ENCODE measurements around the gene CLCN4.

The CLCN4 gene

GRCh38 chrX:10119399-10119990 is 37.3 kb upstream of the CLCN4 start (continued):
- TF ChIP-seq TRIM28 (IDR thresholded peaks at IDR 0.05; ENCODE audit: borderline replicate concordance, low read length) = peak; percentile 24; the same call in 1 of the 2 replicates
- TF ChIP-seq ZNF670 (tag by site-specific recombination; IDR thresholded peaks at IDR 0.05; ENCODE audit: low read depth) = no peak
- 0 out of 2 replicates have a peak, but pooled peaks have one; percentile 39 for TF ChIP-seq ATF2 (tag by site-specific recombination; IDR thresholded peaks at IDR 0.05; ENCODE audit: low read depth)
- TF ChIP-seq ZNF654 (tag by site-specific recombination; IDR thresholded peaks at IDR 0.05; ENCODE audit: low read depth) = peak; percentile 100
- TF ChIP-seq REPIN1 (tag by site-specific recombination; IDR thresholded peaks at IDR 0.05; ENCODE audit: low read depth) = no peak
- peak; percentile 83 for TF ChIP-seq ZNF639 (tag by site-specific recombination; IDR thresholded peaks at IDR 0.05)
- no peak for TF ChIP-seq ZNF701 (tag by site-specific recombination; IDR thresholded peaks at IDR 0.05)
- peak; percentile 64; the same call in 1 of the 2 replicates for TF ChIP-seq ZSCAN4 (tag by site-specific recombination; IDR thresholded peaks at IDR 0.05)
- peak; percentile 75; the same call in 1 of the 2 replicates for TF ChIP-seq KLF8 (tag by site-specific recombination; IDR thresholded peaks at IDR 0.05)
- TF ChIP-seq ZBTB44 (tag by site-specific recombination; IDR thresholded peaks at IDR 0.05) = no peak
- no peak for TF ChIP-seq ZNF791 (tag by site-specific recombination; IDR thresholded peaks at IDR 0.05)
- no peak for TF ChIP-seq ZNF837 (tag by site-specific recombination; IDR thresholded peaks at IDR 0.05)
- no peak for TF ChIP-seq ZNF768 (tag by site-specific recombination; IDR thresholded peaks at IDR 0.05)
- TF ChIP-seq ZNF10 (tag by site-specific recombination; IDR thresholded peaks at IDR 0.05) = no peak
- TF ChIP-seq ZNF174 (tag by site-specific recombination; IDR thresholded peaks at IDR 0.05) = no peak
- peak; percentile 46; the same call in 1 of the 2 replicates for TF ChIP-seq ZNF121 (tag by site-specific recombination; IDR thresholded peaks at IDR 0.05)
- TF ChIP-seq ZNF23 (tag by site-specific recombination; IDR thresholded peaks at IDR 0.05; ENCODE audit: borderline replicate concordance) = no peak
- TF ChIP-seq ZNF184 (tag by site-specific recombination; IDR thresholded peaks at IDR 0.05) = peak; percentile 81; the same call in 1 of the 2 replicates
- TF ChIP-seq SCRT1 (tag by site-specific recombination; IDR thresholded peaks at IDR 0.05; ENCODE audit: borderline replicate concordance) = no peak
- TF ChIP-seq ZNF600 (tag by site-specific recombination; IDR thresholded peaks at IDR 0.05) = no peak
- no peak for TF ChIP-seq ZNF366 (tag by site-specific recombination; conservative IDR thresholded peaks at IDR 0.05)
- TF ChIP-seq ZNF513 (tag by site-specific recombination; IDR thresholded peaks at IDR 0.05) = peak; percentile 31; the same call in 1 of the 2 replicates
- TF ChIP-seq ZNF473 (tag by site-specific recombination; IDR thresholded peaks at IDR 0.05) = no peak
- TF ChIP-seq ZNF529 (tag by site-specific recombination; IDR thresholded peaks at IDR 0.05; ENCODE audit: insufficient replicate concordance) = no peak
- TF ChIP-seq PRDM4 (tag by site-specific recombination; IDR thresholded peaks at IDR 0.05) = no peak
- no peak for TF ChIP-seq ZNF792 (tag by site-specific recombination; IDR thresholded peaks at IDR 0.05)
- no peak for TF ChIP-seq ZNF292 (tag by site-specific recombination; IDR thresholded peaks at IDR 0.05; ENCODE audit: borderline replicate concordance, low read depth)
- TF ChIP-seq MYNN (tag by site-specific recombination; IDR thresholded peaks at IDR 0.05; ENCODE audit: borderline replicate concordance) = no peak
- TF ChIP-seq ZEB2 (tag by site-specific recombination; IDR thresholded peaks at IDR 0.05) = no peak

All from HEK293 (cell line).